ENCODE measurements around the gene PSTK. TPM values are rescaled to one million over a fixed set of nuclear protein-coding genes. Genes with fewer than 3 reads are reported as not detected.

Gene PSTK
- total RNA-seq = 2.1 TPM
- long read RNA-seq, partial matches to known transcripts = 2 of 4 reads
- long read RNA-seq, other reads (novel, unspliced or antisense) = 1 of 4 reads

DNA sequence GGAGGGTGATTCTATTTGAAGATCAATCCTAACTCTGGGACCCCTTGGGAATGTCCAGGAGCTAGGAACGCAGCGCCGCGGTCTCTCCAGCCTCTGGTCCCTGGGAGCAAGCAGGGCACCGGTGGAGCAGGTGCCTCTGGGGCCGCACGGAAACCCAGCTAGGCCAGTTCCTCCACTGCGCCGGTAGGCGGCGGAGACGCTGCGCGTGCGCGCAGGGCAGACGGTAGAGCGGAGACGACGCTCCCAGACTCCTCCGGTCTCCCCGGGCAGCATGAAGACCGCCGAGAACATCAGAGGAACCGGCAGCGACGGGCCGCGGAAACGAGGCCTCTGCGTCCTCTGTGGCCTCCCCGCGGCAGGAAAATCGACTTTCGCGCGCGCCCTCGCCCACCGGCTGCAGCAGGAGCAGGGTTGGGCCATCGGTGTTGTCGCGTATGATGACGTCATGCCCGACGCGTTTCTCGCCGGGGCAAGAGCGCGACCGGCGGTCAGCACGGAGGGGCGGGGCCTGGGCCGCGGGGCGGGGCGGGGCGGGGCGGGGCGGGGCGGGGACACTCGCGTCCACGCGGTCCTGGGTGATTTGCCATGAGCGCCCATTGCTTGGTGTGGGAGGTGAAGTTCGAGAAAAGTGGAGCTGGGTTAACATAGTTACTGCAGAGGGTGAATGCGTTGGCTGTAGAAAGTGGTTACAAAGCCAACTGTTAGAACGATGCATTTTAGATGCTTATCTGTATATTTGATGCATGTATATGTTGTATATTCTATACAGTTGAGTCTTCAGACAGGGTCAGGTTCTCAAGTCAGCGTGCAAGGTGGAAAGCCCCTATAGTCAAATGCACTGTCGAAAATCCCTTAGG, at the start of gene PSTK:
PSTK (plus strand) TSS at position 193 of the 857 bp plus-strand sequence; CDS start at position 272, 79 bp downstream.
- H3K27me3 ChIP-seq (ENCODE audit: low read depth) = no peaks in the 10 kb centered on the region
- no peaks in the 10 kb centered on the region for H3K9me3 ChIP-seq (replicated peaks)
- H3K4me1 ChIP-seq = peaks cover 19% of the 10 kb centered on the region
- TF ChIP-seq, protein P1, sequence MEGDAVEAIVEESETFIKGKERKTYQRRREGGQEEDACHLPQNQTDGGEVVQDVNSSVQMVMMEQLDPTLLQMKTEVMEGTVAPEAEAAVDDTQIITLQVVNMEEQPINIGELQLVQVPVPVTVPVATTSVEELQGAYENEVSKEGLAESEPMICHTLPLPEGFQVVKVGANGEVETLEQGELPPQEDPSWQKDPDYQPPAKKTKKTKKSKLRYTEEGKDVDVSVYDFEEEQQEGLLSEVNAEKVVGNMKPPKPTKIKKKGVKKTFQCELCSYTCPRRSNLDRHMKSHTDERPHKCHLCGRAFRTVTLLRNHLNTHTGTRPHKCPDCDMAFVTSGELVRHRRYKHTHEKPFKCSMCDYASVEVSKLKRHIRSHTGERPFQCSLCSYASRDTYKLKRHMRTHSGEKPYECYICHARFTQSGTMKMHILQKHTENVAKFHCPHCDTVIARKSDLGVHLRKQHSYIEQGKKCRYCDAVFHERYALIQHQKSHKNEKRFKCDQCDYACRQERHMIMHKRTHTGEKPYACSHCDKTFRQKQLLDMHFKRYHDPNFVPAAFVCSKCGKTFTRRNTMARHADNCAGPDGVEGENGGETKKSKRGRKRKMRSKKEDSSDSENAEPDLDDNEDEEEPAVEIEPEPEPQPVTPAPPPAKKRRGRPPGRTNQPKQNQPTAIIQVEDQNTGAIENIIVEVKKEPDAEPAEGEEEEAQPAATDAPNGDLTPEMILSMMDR (IDR thresholded peaks at IDR 0.05; ENCODE audit: borderline replicate concordance) = peak; percentile 99
- intact Hi-C loops (cut with micrococcal nuclease) = no loop called here
- peak within 1 kb of the TSS; percentile 97 for H3K27ac ChIP-seq (replicated peaks)
- DNase-seq = peak; percentile 91
- H3K4me3 ChIP-seq = peak within 1 kb of the TSS; percentile 87
- peaks cover 6% of the 10 kb centered on the region for H3K36me3 ChIP-seq

GRCh38 chr10:122931088-122931906, 48.9 kb upstream of the PSTK start:
- Histone ChIP-seq H3K36me3 (peaks cover 14% of the 10 kb centered on the region), H3K4me3 (no peak overlapping the region), H3K27me3 (ENCODE audit: low read depth) (no peaks in the 10 kb centered on the region), H3K27ac (replicated peaks) (no peak overlapping the region), H3K4me1 (no peaks in the 10 kb centered on the region), H3K9me3 (replicated peaks) (no peaks in the 10 kb centered on the region)
- DNase-seq = no peak
- intact Hi-C loops (cut with micrococcal nuclease) = no loop called here
- TF ChIP-seq, protein P1 (IDR thresholded peaks at IDR 0.05; ENCODE audit: borderline replicate concordance) = no peak

DNA sequence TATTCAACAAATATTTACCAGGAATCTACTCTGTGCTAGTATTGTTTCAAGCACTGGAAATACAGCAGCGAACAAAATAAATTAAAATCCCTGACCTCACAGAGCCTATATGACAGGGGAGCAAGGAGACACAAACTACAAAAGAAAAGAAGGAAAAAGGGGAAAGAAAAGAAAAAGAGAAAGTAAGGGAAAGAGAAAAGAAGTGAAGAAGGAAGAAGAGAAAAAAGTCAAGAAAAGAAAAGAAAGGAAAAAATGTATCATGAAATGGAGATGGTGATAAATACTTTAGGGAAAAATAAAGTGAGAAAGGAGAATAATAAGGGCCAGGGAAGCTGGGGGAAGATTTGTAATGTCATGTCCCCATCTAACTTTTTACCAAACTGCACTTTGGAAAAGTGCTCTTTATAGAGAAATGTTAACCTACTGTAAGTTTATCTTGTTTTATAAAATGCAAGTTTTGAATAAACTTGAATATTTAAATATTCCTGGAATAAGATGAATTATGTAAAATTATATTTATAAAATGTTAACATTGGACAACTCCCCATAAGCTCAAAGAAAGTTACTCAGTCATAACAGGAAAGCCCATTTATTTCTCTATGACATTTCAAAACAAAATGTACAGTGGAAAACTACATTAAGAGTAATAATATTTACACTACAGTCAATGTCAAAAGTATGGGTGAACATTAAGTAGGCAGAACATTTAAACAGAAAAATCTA, 40.9 kb upstream of the PSTK start:
- peaks cover 39% of the 10 kb centered on the region for H3K36me3 ChIP-seq
- TF ChIP-seq, protein P1 (IDR thresholded peaks at IDR 0.05; ENCODE audit: borderline replicate concordance) = no peak
- no peaks in the 10 kb centered on the region for H3K27me3 ChIP-seq (ENCODE audit: low read depth)
- no peaks in the 10 kb centered on the region for H3K9me3 ChIP-seq (replicated peaks)
- H3K4me3 ChIP-seq = no peak overlapping the region
- intact Hi-C loops (cut with micrococcal nuclease) = no loop called here
- H3K27ac ChIP-seq (replicated peaks) = no peak overlapping the region
- DNase-seq = no peak
- peaks cover 7% of the 10 kb centered on the region for H3K4me1 ChIP-seq

DNA sequence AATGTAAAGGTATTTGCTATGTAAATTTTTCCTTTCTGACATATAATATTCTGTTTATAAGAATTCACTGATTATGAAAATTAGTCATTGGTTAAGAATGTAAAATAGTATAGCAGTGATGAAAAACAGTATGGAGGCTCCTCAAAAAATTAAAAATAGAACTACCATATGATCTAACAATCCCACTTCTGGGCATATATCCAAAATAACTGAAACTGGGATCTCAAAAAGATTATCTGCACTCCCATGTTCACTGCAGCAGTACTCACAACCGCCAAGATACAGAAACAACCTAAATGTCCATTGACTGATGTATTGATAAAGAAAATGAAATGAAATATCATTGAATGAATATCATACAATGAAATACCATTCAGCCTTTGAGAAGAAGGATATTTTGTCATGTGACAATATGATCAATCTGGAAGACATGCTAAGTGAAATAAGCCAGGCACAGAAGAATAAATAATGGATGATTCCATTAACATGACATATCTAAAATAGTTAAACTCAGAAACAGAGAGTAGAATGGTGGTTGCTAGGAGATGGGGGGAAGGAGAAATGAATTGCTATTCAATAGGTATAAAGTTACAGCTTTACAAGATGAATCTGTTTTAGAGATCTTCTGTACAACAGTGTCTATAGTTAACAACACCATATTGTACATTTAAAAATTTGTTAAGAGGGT, 40.2 kb upstream of the PSTK start:
- H3K9me3 ChIP-seq (replicated peaks) = no peaks in the 10 kb centered on the region
- peaks cover 39% of the 10 kb centered on the region for H3K36me3 ChIP-seq
- H3K27ac ChIP-seq (replicated peaks) = no peak overlapping the region
- intact Hi-C loops (cut with micrococcal nuclease) = no loop called here
- H3K27me3 ChIP-seq (ENCODE audit: low read depth) = no peaks in the 10 kb centered on the region
- H3K4me1 ChIP-seq = peaks cover 7% of the 10 kb centered on the region
- H3K4me3 ChIP-seq = no peak overlapping the region
- no peak for DNase-seq
- TF ChIP-seq, protein P1 (IDR thresholded peaks at IDR 0.05; ENCODE audit: borderline replicate concordance) = no peak
